ENCODE data around the gene MYF6.
"Not testable (repeated sequence)": the region's sequence is repeated elsewhere in the genome, so short reads cannot be mapped to it uniquely, and the experiment has no call there.

The MYF6 gene

GRCh38 chr12:80707126-80707829 is at the start of gene MYF6:
Gene MYF6, plus strand, starts transcription at chr12:80707634. Its CDS starts 86 bp downstream, at chr12:80707720.
- no peak for DNase-seq

DNA sequence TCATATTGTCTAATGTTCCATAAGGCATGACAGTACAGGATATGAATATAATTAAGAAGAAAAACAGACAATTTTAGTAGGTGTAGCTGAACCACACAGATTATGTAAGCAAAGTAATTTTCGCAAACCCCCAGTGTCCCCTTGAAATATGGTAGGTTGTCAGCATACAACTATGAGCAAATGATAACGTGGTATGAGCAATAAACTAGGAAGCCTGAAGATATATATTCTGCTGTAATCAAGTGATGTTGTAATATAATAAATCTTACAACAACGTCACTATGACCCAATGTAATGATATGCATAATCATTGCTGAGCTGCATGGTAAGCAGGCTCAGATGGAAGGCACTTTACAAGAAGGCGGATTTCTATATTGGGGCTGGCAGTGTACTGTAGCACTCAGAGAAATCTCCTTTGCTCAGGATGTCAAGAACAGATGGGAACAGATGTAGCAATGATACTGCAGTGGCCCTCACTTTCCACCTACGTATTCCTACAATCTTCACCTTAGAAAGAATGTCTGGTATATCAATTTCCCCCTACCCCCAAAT is 47.8 kb upstream of the MYF6 start:
- no peak for DNase-seq

DNA sequence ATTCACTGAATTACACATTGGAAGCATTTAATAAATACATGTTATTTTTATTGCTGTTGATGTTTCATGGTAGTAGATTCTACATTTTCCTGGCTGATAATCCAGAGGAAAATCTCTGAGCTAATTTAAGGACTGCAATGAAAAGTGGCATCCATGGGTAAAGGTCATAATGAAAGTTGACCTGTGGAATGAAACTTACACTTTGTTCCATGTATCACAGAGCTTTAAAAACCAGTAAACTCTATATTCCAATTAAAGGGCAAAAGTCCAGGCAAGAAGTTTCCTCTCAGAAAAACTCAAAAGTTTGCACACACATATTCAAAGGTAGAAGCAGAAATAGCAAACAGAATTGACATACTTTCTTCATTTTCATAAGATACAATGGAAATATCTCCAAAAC is 44.8 kb upstream of the MYF6 start:
- DNase-seq = no peak

DNA sequence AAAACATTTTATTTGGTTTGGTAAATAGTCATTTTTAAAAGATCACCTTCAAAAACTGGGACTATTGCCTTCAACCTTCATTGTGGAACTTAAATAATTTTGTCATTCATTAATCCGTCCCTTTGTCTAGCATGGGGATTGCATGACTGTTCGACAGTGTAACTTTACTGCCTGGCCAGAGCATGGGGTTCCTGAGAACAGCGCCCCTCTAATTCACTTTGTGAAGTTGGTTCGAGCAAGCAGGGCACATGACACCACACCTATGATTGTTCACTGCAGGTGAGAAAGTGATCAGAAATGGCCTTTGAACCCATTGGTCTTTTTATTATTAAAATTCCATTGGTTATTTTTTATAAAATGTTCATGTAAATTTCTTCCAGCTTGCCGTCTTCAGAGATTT is 37.2 kb upstream of the MYF6 start:
- no peak for DNase-seq

DNA sequence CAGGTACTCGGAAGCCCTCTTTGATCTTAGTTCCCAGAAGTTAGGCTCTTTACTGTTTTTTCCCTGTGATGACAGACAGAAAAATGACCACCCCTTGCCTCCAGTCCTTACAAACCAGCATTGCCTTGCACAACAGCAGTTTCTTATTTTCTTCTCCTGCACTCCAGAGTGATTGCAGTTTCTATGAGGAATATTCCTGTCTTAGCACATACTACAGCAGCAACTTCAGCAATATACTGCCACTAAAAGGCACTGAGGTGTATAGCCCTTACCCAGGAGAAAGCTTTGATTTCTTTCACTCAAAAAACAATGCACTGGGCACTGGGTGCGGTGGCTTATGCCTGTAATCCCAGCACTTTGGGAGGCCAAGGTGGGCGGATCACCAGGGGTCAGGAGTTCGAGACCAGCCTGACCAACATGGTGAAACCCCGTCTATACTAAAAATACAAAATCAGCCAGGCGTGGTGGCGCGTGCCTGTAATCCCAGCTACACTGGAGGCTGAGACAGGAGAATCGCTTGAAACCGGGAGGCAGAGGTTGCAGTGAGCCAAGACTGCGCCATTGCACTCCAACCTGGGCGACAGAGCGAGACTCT is 31.3 kb upstream of the MYF6 start:
- not testable (repeated sequence) for DNase-seq

DNA sequence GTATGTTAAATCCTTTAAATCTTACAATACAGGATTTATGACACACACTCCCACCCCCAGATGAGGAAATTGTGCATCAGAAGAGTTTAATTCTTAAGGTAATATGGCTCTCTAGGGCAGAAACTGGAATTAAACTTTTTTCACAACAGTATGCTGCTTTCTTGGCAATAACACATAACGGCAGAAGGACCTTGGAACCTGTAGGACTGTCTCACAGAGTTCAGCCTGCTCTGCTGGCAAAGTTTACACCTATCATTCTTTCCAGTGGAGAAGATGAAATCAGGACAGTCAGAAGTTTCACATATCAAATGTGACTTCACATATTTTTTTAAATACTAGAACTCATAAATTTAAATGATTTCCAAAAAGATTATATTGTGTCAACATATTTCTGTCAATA is 30.6 kb upstream of the MYF6 start:
- DNase-seq = no peak

DNA sequence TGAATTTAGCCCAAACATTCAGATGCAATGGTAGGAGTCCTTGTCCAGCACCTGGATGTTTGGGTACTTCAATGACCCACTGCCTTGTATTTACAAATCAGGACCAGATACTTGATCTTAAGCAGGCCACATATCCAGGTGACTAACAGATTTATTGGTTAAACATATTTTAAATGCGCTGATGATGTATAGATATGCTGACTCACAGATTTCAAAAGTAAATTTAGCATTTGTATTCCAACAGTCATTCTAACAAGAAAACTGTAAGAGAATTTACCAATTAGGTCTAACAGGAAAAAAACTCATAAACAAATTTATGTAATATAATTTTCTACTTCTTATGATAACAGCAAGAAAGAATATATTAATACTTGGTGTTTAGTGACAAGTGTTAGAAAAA is 29.4 kb upstream of the MYF6 start:
- no peak for DNase-seq

DNA sequence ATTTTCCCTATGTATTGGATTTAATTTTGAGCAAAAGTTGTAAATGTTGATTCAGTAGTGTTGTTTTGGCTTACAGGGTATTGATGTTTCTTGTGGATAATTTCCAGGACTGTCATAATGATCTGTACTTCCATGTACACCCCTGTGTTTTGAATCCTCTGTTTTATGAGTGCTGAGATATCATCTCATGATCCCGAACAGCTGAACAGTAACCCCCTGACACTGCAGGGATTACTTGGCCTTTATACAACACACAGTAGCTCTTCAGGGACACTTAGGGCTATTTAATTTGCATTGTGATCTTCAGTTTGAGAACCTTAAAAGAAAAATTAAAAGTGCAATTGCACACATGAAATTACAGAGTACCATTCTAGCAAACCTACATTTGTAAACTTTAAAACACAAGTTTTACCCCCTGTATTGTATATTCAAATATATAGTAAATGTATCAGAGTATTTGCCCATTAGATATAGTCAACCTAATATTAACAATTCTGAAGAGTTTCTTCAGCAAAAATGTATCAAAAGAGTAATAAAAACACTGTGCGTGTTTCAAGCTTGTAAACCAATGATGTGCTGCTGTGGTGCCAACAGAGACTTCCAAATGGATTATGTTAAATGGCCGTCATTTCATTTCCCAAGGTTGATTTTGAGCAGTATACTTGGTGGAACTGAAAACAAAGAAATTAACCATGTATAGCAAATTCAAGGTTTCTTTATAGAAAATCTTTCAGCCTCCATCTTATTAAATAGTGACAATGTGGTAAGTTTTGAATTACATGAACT is 27.9 kb upstream of the MYF6 start:
- no peak for DNase-seq

DNA sequence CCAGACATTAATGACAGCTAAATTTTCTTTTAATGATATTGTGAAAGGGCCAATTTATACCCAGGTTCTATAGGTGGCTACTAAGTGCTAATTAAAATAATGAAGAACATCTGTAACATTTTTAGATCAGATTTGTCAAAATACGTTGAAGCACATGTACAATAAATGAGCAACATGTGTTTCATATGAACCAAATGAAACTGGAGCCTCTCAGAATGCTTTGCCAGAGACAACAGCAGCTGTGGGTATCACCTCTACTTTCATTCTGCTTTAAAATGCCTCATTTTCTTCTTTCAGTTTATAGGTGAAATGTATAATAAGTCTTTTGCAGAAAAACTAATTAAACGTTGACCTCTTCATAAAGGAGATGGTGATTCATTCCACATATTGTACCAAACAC is 26.1 kb upstream of the MYF6 start:
- DNase-seq = no peak

DNA sequence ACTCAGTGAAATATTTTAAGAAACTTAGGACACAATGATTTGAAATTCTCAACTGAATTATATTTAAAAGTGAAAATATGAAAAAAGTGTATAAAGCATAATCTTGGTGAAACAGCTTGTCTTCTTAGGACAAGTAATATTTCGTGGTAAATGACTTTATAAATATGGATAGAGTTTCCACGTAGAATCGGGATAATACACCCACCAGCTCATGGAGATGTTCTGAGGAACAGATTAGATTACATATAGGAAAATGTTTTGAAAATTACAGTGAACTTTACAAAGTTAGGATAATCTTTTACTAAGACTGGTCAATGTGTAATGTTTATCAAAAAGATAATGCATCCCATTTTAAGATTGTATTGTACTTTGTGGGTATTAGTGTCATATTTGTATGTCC is 25.6 kb upstream of the MYF6 start:
- DNase-seq = no peak

GRCh38 chr12:80684077-80684495 is 23.3 kb upstream of the MYF6 start:
- no peak for DNase-seq

- DNase-seq = no peak
Observed at GRCh38 chr12:80690090-80690489, 17.3 kb upstream of the MYF6 start.

GRCh38 chr12:80690513-80690912 is 16.9 kb upstream of the MYF6 start:
- DNase-seq = no peak

GRCh38 chr12:80692114-80692513 is 15.3 kb upstream of the MYF6 start:
- no peak for DNase-seq

DNA sequence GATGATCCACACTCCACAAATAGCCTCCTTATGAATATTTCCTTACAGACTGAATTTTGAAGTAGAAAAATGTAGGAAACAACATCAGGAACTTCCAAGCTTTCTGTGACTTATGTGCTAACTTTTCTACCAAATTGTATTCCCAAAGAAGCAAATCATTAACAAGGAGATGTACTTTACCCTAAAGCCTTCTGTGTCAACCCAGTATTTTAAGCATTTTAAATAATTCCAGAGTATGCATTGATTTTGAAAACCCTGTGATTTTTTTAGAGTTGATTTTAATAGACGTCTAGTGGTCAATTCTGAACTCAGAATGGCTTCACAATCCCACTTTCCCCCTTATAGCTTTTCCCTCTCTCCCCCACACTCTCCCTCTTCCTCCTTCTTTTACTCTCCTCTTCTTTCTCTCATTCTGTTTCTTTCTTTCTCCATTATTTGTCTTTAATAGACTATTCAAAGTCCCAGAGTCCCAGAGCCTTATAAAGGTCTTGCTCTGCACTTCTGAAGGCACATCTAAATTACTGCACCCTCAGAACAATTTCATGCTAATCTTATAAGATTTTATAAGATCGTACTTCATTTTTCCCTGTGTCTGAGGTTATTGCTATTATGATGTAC is 10.1 kb upstream of the MYF6 start:
- no peak for DNase-seq

GRCh38 chr12:80698256-80698655 is 9.2 kb upstream of the MYF6 start:
- no peak for DNase-seq

- no peak for DNase-seq
Observed at GRCh38 chr12:80698847-80699542, 8.4 kb upstream of the MYF6 start.

GRCh38 chr12:80700327-80700726 is 7.1 kb upstream of the MYF6 start:
- no peak for DNase-seq

DNA sequence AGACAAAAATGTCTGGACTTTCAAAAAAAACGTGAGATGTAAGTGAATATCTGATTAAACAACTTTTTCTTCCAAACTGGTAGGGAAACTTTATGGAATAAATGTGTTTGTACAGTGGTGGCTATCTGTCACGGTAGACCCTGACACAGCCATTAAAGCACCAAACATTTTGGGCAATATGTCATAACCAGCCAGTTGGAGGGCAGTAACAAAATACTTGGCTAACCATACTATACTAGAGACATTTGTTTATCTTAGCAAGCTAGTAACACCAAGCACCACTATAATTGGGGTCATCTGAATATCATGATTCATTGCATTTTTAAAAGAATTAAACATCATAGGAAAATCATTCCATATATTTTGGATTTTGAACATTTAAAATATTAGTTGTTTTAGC is 6.0 kb upstream of the MYF6 start:
- DNase-seq = no peak

- no peak for DNase-seq
Observed at GRCh38 chr12:80702889-80703805, 4.3 kb upstream of the MYF6 start.

GRCh38 chr12:80704420-80704819 is 3.0 kb upstream of the MYF6 start:
- DNase-seq = no peak

GRCh38 chr12:80707830-80708258 is 410 bp downstream of the MYF6 start:
- DNase-seq = no peak
